ENCODE data around the gene CDC20B.

CDC20B gene, protein sequence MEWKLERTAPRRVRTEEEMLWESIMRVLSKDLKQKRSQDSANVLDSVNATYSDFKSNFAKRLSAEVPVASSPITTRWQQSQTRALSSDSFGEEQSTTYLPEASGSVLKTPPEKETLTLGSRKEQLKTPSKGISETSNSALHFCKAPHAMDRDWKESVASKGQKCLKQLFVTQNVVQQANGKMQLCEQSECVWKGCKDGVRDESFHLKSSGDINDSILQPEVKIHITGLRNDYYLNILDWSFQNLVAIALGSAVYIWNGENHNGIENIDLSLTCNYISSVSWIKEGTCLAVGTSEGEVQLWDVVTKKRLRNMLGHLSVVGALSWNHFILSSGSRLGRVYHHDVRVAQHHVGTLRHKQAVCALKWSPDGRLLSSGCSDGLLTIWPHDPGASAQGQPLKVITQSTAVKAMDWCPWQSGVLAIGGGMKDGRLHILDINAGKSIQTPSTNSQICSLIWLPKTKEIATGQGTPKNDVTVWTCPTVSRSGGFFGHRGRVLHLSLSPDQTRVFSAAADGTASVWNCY

DNA sequence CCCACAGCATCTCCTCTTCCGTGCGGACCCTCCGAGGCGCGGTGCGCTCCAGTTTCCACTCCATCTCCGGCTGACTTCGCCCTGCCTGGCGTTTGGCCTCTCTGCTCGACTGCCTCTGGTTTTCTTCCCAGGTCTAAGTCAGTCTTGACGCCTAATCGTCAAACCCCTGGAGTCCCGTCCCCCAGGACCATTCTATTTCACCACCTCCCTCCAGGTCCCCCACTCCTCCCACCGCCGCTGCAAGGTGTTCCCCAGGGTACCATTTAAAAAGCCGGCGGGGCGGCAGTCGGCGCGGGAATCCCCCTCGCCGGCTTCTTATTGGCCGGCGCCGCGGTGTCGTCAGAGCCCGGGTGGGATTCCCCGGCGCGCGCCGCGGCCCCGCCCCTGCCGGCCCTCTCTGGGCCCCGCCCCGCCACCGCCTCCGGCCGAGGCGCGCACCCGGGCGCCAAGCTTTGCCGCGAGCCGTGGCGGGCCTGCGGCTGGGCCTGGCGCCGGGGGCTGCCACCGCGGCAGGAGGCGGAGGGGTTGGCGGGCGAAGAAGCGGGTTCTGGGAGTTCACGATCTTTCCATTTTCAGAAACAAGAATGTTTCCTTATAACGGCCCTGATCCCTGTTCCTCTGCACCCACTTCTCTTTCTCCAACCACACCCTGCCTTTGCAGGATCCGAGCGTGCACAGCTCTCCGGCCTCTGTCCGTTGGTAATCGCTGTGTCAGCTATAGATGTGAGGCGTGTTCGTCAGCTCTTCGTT, at the start of gene CDC20B:
Gene CDC20B, minus strand, starts transcription at position 241 of the 750 bp plus-strand sequence. Its CDS starts 177 bp downstream, at position 64.
- peak; percentile 67 for DNase-seq

DNA sequence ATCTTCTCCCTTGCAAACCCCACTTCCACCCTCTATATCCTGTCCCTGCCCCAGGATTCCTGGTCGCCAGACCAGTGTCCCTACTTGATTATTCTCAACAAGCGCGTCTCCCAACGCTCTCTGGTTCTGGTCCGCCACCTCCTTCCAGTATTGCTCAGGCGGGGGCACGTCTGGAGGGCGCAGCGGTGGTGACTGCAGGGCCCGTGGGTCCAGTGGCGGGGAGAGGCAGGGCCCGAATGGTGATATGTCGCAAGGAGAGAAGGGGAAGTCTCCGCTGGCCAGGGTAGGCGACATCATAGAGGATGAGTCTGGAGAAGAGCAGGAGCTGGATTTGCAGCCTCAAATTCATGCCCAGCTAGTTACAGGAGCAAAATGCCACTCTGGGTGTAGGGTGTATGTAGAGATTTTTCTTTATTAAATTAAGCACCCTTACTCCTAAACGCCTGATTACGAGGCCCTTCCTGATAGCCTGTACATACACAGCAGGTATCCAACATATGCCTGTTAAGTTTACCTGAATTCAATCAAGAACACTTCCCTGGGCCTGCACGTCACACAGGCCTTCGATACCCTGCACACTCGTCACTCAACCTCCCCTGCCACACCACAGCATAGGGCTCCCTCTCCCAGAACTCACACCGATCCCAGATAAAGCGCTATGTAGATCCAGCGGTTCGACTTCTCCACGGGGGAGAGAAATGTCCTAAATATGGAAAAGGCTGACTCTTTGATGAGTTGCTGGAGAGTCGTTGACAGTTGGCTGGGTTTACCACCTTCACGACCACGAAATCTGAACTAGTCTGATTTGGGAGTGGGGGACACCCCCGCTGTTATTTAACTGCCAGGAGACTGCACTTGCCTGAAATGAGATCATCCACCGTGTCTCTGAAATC, 49.4 kb upstream of the CDC20B start:
- no peak for DNase-seq

DNA sequence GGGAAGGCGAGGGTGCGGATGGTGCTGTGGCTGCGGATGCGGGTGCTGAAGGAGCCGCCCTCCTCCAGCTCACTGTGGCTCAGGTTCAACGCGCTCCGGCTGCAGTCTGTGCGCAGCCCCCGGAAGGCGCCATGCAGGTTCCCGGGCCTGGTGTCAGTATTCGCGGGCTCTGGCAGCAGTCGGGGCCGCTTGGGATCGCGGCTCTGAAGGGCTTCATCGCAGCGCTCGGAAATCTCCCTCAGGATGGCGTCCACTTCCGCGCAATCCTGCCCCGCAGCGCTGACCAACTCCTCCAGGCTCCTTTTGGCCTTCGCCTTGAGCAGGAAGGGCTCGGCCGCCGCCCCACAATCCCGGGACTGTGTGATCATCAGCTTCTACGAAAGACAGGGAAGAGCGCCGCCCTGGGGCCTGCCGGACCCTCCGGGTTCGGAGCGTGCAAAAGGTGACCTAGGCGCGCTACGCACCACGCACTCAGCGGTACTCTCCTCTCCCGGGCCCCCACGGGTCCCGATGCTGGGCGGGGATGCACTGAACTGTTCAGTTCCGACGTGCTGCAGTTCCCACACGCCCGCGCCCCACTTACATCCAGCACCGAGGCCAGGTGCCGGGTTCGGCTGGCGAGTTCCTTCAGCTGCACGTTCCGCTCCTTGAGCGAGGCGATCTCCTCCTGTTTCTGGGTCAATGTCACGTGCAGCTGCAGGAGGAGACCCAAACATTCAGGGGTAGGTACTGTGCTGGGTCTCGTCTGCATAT, 47.6 kb upstream of the CDC20B start:
- no peak for DNase-seq

DNA sequence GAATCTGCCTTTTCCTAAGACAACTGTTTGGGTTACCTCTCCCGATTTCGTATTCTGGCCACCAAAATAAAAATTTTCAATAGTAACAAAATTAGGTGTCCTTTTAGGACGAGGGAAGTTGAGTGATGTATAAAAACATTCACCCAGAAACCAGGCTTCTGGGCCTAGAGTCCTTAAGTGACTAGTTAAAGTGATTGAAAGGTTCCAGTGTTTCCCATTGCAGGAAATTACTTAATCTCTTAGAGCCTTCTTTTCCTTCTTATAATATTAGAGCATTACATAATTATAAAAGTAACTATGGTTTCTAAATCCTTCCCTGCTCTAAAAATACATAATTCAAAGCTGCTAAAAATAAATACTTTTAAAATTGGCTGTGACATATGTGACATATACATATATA, 46.8 kb upstream of the CDC20B start:
- DNase-seq = no peak

DNA sequence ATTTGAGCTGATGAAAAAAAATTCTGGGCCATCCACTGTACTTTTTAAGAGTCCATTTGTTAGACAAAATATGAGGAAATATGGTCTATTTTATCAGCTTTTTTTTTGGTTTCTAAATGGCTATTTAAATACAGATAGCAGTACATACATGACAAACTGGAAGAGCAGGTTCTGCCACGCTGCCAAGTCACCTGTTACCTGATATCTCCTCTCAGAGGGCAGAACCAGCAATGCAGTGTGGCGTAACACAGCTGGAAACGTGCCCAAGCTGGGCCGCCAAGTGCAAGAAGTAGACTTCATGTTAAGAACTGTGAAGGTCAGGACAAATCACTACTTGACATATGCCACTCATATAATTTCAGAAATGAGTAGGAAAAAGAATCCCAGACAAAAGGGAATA, 46.0 kb upstream of the CDC20B start:
- peak; percentile 77 for DNase-seq

DNA sequence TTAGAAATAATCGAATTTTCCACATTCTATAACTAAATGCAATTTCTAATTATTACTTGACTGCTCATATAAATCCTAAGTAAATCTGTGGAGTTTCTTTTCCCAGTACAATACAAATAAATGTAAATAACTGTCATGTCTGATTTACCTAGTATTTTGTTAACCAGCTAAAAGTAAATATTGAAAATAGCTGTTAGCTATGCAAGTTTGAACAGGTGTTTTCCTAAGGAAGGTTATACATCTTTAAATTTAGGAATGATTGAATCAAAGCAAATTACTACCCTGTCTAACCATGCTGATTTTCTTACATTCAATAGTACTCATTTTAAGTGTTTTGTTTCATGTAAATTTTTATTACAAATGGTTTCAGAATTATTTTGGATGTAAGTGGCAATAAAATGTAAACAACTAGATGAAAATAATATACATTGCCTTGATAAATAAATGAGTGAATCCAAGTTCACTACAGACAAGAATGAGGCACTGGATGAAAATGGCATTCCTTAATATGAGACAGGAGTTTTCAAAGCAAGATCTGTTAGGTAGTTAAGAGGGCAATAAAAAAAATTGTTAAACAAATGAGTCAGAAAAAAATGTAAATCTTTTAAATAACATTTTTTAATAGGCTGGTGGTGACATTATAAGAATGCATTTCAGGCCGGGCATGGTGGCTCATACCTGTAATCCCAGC, 38.4 kb upstream of the CDC20B start:
- DNase-seq = no peak

DNA sequence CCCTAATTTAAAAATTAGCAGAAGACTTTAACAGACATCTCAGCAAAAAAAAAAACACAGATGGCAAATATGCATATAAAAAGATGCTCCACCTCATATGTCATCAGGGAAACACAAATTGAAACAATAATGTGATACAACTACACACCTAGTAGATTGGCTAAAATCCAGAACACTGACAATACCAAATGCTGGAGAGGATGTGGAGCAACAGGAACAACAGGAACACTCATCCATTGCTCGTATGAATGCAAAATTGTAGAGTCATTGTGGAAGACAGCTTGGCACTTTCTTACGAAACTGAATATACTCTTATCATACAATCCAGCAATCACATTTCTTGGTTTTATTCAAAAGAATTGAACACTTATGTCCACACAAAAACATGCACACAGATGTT, 32.0 kb upstream of the CDC20B start:
- DNase-seq = no peak

DNA sequence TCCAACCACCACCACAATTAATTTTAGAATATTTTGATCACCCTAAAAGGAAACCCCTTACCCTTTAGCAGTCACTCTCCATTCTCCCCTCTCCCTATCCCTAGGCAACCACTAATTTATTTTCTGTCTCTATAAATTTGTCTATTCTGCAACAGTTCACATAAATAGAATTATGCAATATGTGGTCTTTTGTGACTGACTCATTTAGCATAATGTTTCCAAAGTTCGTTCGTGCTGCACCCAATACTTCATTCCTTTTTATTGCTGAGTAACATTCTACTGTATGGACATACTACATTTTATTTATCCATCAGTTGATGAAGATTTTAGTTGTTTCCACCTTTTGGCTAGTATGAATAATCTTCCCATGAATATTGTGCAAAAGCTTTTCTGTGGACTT, 18.2 kb upstream of the CDC20B start:
- no peak for DNase-seq

DNA sequence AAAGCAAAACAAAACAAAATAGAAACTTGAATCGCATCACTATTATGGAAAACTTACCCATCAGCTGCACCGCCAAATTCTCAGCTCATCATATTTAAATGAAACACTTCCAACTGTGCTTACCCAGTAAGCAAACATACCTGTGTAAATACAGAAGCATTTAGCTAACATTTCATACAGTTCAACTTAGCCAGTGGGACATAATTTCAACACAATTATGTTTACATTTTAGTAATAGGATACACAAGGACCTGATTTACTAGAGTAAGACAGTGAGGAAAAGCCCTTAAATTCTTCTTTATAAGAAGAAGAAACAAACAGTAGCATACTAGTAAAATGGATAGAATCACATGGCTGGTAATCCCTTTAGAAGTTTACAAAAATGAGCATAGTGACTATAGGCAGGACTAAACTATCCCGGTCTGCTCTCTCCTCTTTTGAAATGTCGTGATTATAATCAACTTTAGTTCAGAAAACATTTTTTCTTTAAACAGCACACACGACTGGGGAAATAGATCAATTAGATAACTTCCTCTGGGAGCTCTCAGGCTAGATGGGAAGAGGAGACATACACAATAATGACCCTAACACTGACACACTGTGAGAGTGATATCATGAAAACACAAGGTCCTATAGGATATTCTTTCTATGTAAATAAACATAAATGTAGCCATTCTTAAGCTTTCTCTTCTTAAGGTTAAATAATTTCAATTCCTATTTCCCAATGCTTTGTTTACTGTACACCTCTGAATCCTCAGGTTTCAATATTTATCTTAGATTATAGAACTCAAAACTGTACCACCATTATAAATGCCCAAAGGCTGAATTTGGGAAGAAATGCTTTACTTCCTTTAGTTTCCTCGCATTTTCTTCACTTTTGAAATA, 15.9 kb upstream of the CDC20B start:
- DNase-seq = peak; percentile 7

DNA sequence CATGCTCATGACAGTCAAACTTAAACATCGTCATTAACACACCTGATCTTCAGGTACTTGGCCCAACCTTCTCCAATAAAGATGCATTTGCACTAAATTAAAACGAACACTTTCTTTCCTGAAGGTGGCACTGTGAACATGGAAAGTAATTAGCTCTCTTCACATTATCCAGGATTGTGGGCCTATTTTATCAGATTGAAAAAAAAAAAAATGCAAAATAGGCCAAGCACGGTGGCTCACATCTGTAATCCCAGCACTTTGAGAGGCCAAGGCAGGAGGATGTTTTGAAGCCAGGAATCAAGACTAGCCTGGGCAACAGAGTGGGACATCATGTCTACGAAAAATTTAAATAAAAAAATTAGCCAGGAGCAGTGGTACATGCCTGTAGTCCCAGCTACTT, 14.4 kb upstream of the CDC20B start:
- peak; percentile 54 for DNase-seq

DNA sequence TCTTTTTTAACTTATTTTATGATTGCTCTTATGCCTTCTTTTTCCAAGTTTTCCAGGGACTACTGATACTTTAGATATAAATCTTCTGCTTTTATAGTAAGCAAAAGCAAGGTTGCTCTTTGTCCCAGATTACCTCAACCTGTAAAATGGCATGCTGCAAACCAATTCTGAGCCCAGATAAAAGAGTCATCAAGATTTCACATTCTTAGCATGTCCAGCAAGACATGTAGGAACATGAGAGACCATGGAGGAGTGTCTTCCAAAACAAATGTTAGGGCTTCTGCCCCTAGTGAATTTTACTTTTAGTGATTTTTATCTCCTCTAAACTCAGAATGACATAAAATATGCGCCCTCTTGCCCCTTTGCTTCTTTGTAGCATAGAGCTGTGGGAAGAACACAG, 7.0 kb upstream of the CDC20B start:
- DNase-seq = no peak

DNA sequence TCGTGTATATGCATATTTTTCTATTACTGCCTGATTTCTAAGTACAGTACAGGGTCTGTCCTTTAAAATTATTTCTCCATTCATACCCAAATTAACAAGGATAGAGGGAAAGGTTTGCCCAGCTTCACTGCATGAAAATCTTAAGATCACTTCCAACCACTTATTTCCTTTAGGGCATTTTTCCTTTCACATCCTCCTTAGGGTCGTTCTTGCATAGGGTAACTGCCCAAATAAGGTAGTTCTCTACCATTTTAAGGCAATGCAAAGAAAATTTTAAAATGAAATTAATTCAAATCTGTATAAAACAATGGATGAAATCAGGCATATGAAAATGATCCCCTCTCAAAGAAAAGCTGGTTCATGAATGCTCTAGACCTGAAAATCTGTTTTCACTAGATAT, 4.1 kb upstream of the CDC20B start:
- DNase-seq = no peak

DNA sequence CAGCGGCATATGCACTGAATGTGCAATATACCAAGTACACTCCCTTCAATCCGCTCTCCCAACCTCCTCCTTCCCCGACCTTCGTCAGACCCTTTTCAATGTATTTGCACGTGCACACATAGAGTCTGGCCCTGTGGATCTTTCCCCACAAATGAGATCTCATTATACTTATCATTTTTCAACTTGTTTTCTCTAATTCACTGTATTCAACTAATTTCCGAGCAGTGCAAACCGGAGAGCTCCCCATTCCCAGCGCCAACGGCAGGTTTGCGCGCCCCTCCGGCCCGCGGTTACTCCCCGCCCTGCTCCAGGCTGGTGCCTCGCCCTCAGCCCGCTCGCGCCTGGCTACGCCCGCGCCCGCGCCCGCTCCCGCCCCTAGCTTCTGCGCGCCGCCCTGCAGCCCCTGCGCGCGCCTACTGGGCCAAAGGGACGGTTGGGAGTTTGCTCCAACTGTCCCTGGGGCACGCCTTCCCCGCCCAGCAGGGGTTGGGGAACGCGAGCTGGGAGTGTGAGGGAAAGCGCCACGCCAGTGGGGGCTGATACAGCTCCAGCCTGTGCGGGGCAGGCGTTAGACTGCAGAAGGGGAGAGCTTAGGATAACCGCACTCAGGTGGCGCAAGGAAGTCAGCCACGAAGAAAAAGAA, 3.3 kb upstream of the CDC20B start:
- DNase-seq = peak; percentile 20

DNA sequence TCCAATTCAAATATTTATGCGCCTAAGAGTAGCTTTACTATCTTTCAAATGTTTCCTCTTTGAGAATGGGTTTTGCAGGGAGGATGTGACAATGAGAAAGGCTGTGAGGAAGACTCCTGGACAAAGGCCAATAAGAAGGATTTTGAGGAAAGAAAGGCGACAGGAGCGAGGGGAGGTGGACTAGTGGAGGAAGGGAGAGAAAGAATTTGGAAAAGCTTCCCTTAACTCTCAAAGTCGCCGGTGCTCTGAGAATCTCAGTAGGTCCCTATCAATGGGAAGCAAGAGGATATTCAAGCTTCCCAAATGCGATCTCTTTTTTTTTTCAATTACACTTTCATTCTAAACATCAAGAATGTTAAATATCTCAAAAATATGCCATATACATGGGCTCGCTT, 2.8 kb upstream of the CDC20B start:
- DNase-seq = no peak

DNA sequence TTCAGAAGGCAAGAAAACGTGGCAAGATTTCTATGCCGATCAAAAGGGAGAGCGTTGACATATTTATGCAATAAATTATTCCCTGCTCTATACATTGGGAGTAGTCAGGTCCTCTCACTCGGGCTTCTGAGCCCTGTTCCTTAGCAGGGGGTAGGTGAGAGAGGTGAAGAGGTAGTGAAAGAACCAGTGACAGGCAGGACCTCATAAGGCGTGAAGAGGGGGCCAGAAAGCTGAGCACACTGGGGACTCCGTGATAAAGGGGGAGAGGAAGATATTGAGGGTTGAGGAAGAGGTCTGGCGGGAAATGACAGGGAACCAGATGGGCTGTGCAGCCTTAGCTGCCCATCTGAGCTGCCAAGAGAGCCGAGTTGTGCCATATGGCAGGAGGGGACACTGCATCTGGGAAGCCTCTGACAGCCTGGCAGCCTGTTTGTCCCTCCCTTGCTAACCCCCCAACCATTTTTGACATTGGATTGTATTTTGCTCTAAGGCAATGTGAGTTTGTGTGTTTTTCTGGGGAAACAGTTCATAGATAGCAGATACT, 782 bp upstream of the CDC20B start:
- DNase-seq = no peak

DNA sequence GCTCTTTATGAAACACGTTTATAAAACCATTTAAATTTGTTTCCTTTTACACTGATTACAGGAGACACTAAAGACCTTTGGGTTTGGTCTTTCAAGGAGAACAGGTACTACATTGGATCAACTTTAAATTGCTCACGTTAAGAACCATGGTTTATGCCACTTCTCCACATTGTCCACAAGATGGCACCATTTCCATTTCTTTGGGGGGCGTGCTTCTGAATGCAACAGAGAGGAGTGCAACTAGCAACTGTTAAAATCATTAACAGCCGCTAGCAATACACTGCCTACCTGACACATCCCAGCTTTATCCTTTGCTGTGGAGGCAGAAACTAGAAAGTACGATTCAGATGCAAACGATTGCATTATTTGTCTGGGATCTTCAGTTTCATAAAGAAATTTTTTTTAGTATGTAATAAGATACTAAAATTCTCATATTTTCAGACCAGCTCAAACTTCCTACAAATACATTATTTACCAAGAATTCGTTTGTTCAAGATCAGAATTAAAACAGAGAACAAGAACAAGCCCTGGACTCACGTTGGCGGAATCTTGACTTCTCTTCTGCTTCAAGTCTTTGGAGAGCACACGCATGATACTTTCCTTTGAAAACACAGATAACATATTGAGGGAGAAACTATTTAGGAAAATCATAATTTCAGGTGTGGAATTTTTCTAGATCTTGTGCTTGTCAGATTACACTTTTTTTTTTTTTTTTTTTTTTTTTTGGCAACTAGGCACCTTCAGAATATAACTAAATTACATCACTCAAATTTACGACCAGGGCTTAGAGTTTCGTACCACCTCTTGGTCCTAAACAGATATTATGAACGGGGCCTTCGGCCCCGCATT, 702 bp downstream of the CDC20B start:
- DNase-seq = peak; percentile 77

DNA sequence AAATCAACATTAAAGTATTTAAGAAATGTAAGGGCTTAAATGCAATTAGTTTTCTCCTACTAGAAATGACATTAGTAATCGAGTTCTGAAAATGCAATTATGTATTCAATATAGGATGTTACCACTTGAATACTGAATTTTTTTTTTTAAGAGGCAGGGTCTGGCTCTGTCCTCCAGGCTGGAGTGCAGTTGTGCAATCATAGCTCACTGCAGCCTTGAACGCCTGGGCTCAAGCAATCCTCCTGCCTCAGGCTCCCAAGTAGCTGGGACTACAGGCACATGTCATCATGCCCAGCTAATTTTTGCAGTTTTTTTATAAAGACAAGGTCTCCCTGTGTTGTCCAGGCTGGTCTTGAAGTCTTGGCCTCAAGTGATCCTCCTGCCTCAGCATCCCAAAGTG, 1.5 kb downstream of the CDC20B start:
- no peak for DNase-seq

DNA sequence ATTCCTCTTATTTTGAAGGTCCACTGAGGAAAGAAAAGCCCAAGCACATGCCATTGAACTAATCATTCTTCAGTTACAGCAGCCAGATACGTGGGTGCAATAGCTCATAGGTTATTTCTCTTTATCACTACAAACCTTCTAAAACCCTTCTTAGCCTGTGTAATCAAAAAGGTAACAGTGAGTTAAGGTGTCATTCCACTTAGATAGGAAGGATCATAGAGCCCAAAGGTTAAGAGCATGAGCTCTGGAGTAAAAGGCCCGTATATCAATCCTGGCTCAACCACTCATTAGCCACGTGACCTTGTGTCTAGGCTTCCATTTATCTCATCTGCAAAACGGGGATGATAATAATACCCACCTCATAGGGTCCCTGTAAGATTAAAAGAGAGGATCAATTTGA, 10.3 kb downstream of the CDC20B start:
- DNase-seq = no peak

Measured in NCI-H1105 treated with DMSO at 0.1 percent for 48 hours (cell line).